Measurements from ENCODE around the gene KIT.

Gene KIT

GRCh38 chr4:54750341-54750740 lies 92.6 kb downstream of the KIT start:
- DNase-seq: no peak

GRCh38 chr4:54754394-54754793 lies 96.6 kb downstream of the KIT start:
- DNase-seq: no peak

- DNase-seq: no peak
These were observed 106.7 kb downstream of the KIT start for GRCh38 chr4:54764476-54764875.

GRCh38 chr4:54767376-54767775 lies 109.6 kb downstream of the KIT start:
- no peak for DNase-seq

DNA sequence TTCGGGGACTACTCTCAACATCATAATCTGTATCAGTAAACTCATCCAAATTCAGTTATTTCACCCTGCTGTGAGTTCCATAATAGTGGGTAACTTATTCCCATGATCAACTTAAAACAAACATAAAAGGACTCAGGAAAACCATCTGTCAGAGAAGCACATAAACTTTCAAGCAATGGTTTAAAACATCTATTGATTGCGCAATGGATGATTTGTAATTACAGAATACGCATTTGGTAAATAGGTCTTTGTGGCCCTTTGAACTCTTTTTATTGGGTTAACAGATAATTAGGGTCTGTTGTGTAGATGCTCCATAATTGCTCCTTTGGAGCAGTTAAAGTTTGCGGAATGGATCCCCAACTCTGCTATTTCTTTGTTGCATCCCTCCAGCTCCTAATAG lies 115.3 kb downstream of the KIT start:
- DNase-seq: no peak

GRCh38 chr4:54779036-54779435 lies 121.3 kb downstream of the KIT start:
- DNase-seq: no peak

DNA sequence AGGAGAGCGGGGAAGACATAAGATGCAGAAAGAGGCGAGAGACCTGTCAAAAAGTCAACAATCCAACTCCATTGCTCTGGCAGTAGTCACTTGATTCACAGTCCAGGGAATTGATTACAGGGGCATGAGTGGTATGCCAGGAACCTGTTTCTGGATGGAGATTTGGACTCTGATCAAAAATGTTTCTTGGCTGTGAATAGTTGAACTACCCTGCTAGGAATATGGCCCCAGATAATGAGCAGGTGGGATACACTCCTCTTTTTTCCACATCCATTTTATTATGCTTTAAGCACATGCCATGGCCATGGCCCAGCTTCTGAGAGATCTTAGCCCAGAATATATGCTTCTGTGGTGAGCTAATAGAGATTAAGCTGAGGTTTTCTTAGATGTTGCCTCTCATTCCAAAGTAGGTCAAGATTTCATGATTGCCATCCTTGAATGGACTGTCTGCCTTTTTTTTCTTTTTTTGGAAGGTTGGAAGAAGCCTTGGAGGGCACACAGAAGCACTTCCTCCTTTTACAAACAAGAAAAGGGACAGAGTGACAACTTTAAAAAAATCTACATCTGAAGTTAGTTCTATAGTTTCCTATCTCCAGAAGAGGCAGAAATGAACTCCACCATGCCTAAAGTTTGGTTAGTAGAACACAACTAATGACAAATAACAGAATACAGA lies 121.9 kb downstream of the KIT start:
- no peak for DNase-seq

DNA sequence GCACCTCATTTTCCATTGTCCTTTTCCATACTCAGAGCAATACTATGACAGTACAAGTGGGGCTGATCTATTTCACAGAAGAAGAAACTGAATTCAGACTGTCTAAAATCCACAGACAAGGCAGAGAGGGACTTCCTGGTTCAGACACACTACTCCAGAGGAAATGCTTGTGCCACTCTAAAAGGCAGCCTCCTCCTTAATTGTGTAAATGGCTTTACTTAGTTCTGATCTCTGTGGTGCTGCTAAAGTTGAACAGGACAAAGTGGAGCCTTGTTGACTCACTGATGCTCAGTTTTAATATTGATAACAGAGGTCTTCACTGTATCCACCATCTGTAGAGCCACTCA lies 122.4 kb downstream of the KIT start:
- no peak for DNase-seq

DNA sequence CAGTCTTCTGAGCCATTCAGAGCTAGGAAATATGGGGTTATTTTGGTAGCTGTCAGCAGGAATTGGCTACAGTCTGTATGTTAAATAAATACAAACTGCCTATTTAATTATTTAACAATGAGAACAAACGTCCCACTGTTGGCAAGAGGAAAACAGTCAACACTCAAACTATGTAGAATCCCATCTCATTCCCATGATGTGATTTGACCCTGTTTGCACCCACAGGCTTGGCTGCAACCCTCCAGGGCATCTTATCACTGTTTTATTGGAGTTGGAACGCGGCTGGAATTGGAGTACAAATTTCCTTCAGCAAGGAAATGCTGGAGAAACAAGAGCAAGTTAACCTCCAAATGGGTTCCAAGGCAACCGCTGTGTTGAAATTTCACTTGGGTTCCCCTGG lies 124.0 kb downstream of the KIT start:
- no peak for DNase-seq

DNA sequence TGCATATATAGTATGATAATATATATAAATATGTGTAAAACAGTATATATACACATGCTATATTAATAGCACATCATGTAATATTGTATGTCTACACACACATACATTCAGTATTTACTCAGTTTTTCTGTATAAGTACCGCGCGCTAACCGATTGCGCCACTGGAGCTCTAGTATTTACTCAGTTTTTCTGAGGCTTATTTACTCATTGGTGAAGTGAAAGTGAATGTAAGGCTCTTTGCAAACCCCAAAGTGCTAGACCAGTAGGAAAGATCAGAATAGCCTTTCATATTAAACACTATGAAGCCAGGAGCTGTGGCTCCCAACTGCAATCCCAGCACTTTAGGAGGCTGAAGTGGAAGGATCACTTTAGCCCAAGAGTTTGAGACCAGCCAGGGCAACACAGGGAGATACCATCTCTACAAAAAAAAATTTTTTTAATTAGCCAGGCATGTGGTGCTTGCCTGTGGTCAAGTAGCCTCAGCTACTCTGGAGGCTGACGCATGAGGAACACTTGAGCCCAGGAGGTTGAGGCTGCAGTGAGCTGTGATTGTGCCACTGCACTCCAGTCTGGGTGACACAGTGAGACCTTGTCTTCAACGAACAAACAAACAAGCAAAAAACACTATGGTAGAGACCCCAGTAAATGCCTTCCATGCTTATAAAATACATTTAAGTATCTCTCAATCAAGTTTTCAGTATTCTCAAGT lies 125.8 kb downstream of the KIT start:
- no peak for DNase-seq

- no peak for DNase-seq
These were observed 126.5 kb downstream of the KIT start for GRCh38 chr4:54784161-54784671.

Data from activated gamma-delta T cell treated with Interleukin-2 at 50 U/mL for 16 hours (primary cell).